HK-2 (cell line): ENCODE data around the gene NFRKB.

Experiments
- DNase-seq: peaks from one replicate; pipeline ENCODE4 v3.0.0-alpha.2; 2018; ENCODE audit not compliant: unreplicated experiment

Gene NFRKB

GRCh38 chr11:129846508-129847335 is 48.7 kb downstream of the NFRKB start:
- peak; percentile 5 for DNase-seq
